ENCODE data around the gene RUFY3.

Gene RUFY3

DNA sequence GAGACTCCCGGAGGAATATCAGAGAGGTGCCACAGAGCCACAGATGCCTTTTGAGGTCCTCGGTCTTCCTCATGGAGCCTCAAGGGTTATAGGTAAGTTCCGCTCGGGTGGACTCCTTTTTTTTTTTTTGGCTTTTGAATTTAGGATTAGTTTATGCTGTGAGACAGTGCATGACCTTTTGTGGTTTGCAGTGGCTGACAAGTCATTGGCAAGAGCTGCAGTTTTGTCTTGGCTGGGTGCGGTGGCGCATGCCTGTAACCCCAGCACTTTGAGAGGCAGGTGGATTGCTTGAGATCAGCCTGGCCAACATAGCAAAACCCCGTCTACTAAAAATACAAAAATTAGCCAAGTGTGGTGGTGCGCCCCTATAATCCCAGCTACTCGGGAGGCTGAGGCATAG is 122.4 kb downstream of the RUFY3 start:
- no peak for DNase-seq

DNA sequence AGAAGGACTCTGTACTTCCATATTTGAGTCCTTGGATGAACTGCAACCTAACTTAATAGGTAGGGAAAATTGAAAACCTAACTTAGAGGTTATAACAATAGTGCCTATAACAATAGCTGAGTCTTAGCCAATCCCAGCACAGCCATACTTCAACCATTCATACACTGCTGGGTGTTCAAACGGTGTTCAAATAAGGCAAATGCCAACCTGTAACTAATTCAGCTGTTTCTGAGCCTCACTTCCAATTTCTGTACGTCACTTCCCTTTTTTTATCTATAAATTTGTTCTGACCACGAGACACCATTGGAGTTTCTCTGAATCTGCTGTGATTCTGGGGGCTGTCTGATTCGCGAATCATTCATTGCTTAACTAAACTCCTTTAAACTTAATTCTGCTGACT is 127.5 kb downstream of the RUFY3 start:
- no peak for DNase-seq

DNA sequence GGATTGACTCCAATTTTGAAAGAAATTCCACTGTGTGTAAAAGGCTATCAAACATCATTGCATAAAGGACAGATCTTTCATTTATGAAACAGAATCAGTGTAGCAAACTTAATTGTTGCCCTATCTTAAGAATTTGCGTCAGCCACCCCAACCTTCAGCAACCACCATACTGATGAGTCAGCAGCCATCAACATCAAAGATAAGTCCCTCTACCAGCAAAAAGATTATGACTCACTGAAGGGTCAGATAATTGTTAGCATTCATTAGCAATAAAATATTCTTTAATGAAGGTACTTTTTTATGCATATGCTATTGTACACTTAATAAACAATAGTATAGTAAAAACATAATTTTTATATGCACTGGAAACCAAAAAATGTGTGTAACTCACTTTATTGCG is 133.7 kb downstream of the RUFY3 start:
- no peak for DNase-seq

Data from NCI-H1417 (cell line).